HEK293 (cell line): ENCODE measurements around the gene RRBP1.
"Not testable (repeated sequence)": the region's sequence is repeated elsewhere in the genome, so short reads cannot be mapped to it uniquely, and the experiment has no call there.

Experiments used
- CTCF ChIA-PET: fragments of 350-600 bp; formaldehyde crosslinking; extraction: SDS; loops from one replicate; lab custom pipeline; 2021; ENCODE audit warnings: antibody characterized with exemption; lab: Yijun Ruan, JAX
- POLR2A ChIA-PET: fragments of 300-600 bp; formaldehyde crosslinking; extraction: SDS; loops from one replicate; lab custom pipeline; 2020; ENCODE audit warnings: antibody characterized with exemption, inconsistent platforms; lab: Yijun Ruan, JAX
- H3K27ac ChIP-seq: fragments of 200-500 bp; sonication (Bioruptor generic); 2 replicates; pipeline ENCODE4 v1.5.1; 2014; ENCODE audit warnings: low read depth, low read length, control low read depth, inconsistent platforms; ENCODE audit errors: extremely low read depth
- H3K36me3 ChIP-seq, 2 experiments: fragments of 200-500 bp in 1 of 2; sonication (Bioruptor generic) in 1 of 2; 1 replicate in 1 of 2; 2 replicates in 1 of 2; pipeline ENCODE4 v1.5.1; 2014 to 2017; ENCODE audit warnings: inconsistent platforms in 2 of 2, low read length in 2 of 2; ENCODE audit not compliant: control insufficient read depth in 2 of 2, insufficient read depth in 1 of 2
- H3K4me1 ChIP-seq: fragments of 200-500 bp; sonication (Bioruptor generic); 2 replicates; pipeline ENCODE4 v1.5.1; 2014; ENCODE audit warnings: mild to moderate bottlenecking, low read length, inconsistent platforms; ENCODE audit not compliant: control insufficient read depth, insufficient read depth
- H3K4me3 ChIP-seq: 2 replicates; pipeline ENCODE4 v1.5.1; 2011; ENCODE audit warnings: low read depth, mild to moderate bottlenecking, control low read depth, low read length, moderate library complexity
- H3K9me3 ChIP-seq: fragments of 200-500 bp; sonication (Bioruptor generic); 2 replicates; pipeline ENCODE4 v1.5.1; 2014; ENCODE audit warnings: low read depth, low read length, inconsistent platforms; ENCODE audit not compliant: control insufficient read depth, insufficient read depth
- BCL11A ChIP-seq: fragments of 450-650 bp; formaldehyde crosslinking; IDR thresholded peaks from 2 replicates; pipeline ENCODE4 v1.5.1; 2016; ENCODE audit warnings: low read depth, missing biosample characterization, missing genetic modification characterization
- BCL6B ChIP-seq: fragments of 450-650 bp; formaldehyde crosslinking; IDR thresholded peaks from 2 replicates; pipeline ENCODE4 v1.5.1; 2017; ENCODE audit warnings: missing biosample characterization, missing genetic modification characterization
- EGR2 ChIP-seq: fragments of 450-650 bp; formaldehyde crosslinking; IDR thresholded peaks from 2 replicates; pipeline ENCODE4 v1.5.1; 2016; ENCODE audit warnings: low read depth, missing biosample characterization, missing genetic modification characterization
- KLF10 ChIP-seq: fragments of 450-650 bp; IDR thresholded peaks from 2 replicates; pipeline ENCODE4 v1.5.1; 2018; ENCODE audit warnings: missing biosample characterization, mild to moderate bottlenecking, missing genetic modification characterization
- KLF9 ChIP-seq: fragments of 450-650 bp; formaldehyde crosslinking; IDR thresholded peaks from 2 replicates; pipeline ENCODE4 v1.5.1; 2016; ENCODE audit warnings: missing biosample characterization, missing genetic modification characterization, low read depth
- MEIS1 ChIP-seq: sonication (generic); formaldehyde crosslinking; IDR thresholded peaks from 2 replicates; pipeline ENCODE4 v1.8.1; 2022; ENCODE audit warnings: missing genetic modification reagents, mild to moderate bottlenecking, borderline replicate concordance
- SALL2 ChIP-seq: fragments of 450-650 bp; formaldehyde crosslinking; IDR thresholded peaks from 2 replicates; pipeline ENCODE4 v1.5.0; 2017; ENCODE audit warnings: missing biosample characterization, mild to moderate bottlenecking, missing genetic modification characterization, borderline replicate concordance
- SCRT2 ChIP-seq: fragments of 450-650 bp; formaldehyde crosslinking; IDR thresholded peaks from 2 replicates; pipeline ENCODE4 v1.5.1; 2016; ENCODE audit warnings: missing biosample characterization, missing genetic modification characterization
- TRIM28 ChIP-seq: IDR thresholded peaks from 2 replicates; pipeline ENCODE4 v1.6.1; 2011; ENCODE audit warnings: low read length, control low read depth, borderline replicate concordance
- ZBTB8A ChIP-seq: fragments of 450-650 bp; formaldehyde crosslinking; IDR thresholded peaks from 2 replicates; pipeline ENCODE4 v1.5.1; 2016; ENCODE audit warnings: missing biosample characterization, missing genetic modification characterization
- ZNF114 ChIP-seq: fragments of 450-650 bp; formaldehyde crosslinking; IDR thresholded peaks from 2 replicates; pipeline ENCODE4 v1.5.0; 2017; ENCODE audit warnings: missing biosample characterization, missing genetic modification characterization
- ZNF19 ChIP-seq: fragments of 450-650 bp; formaldehyde crosslinking; IDR thresholded peaks from 2 replicates; pipeline ENCODE4; 2016; ENCODE audit warnings: missing biosample characterization, missing genetic modification characterization, low read depth
- ZNF354C ChIP-seq: fragments of 450-650 bp; formaldehyde crosslinking; IDR thresholded peaks from 2 replicates; pipeline ENCODE4 v1.5.1; 2016; ENCODE audit warnings: missing biosample characterization, missing genetic modification characterization, low read depth, borderline replicate concordance
- ZNF394 ChIP-seq: fragments of 450-650 bp; formaldehyde crosslinking; IDR thresholded peaks from 2 replicates; pipeline ENCODE4 v1.5.1; 2016; ENCODE audit warnings: missing biosample characterization, missing genetic modification characterization, mild to moderate bottlenecking, moderate library complexity, borderline replicate concordance
- ZNF530 ChIP-seq: fragments of 450-650 bp; formaldehyde crosslinking; IDR thresholded peaks from 2 replicates; pipeline ENCODE4 v1.5.1; 2016; ENCODE audit warnings: low read depth, missing biosample characterization, missing genetic modification characterization
- ZNF596 ChIP-seq: fragments of 450-650 bp; IDR thresholded peaks from 2 replicates; pipeline ENCODE4 v1.5.0; 2018; ENCODE audit warnings: missing biosample characterization, mild to moderate bottlenecking, missing genetic modification characterization, moderate library complexity
- ZNF626 ChIP-seq: fragments of 450-650 bp; sonication (Bioruptor Pico); formaldehyde crosslinking; IDR thresholded peaks from 2 replicates; pipeline ENCODE4 v1.5.1; 2018; ENCODE audit warnings: missing biosample characterization, missing genetic modification characterization, inconsistent platforms
- ZNF843 ChIP-seq: fragments of 450-650 bp; formaldehyde crosslinking; IDR thresholded peaks from 2 replicates; pipeline ENCODE4 v1.5.1; 2016; ENCODE audit warnings: missing biosample characterization, missing genetic modification characterization
- TF ChIP-seq, protein P1 (sequence below): fragments of 450-650 bp; formaldehyde crosslinking; IDR thresholded peaks from 2 replicates; pipeline ENCODE4 v1.5.1; 2016; ENCODE audit warnings: missing biosample characterization, missing genetic modification characterization
- TF ChIP-seq, protein P2 (sequence below): fragments of 450-650 bp; IDR thresholded peaks from 2 replicates; pipeline ENCODE4 v1.5.1; 2018; ENCODE audit warnings: missing biosample characterization, mild to moderate bottlenecking, missing genetic modification characterization
- TF ChIP-seq, protein P3 (sequence below): fragments of 450-650 bp; formaldehyde crosslinking; IDR thresholded peaks from 2 replicates; pipeline ENCODE4 v1.5.1; 2016; ENCODE audit warnings: missing biosample characterization, missing genetic modification characterization, low read depth

RRBP1 gene

DNA sequence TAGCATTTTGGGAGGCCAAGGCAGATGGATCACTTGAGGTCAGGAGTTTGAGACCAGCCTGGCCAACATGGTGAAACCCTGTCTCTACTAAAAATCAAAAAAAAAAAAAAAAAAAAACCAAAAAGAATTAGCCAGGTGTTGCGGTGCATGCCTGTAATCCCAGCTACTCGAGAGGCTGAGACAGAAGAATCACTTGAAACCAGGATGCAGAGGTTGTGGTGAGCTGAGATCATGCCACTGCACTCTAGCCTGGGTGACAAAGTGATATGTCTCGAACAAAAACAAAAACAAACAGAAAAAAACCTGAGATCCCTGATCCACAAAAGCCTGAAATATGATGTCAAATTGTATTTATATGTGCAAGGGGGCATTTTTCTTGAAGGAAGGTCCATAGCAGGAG is 25.9 kb upstream of the RRBP1 start:
- H3K4me1 ChIP-seq, CTCF ChIA-PET, H3K27ac ChIP-seq, H3K36me3 ChIP-seq, H3K4me3 ChIP-seq, POLR2A ChIA-PET, H3K9me3 ChIP-seq: not testable (repeated sequence)

GRCh38 chr20:17706632-17707031 is 24.6 kb upstream of the RRBP1 start:
- ChIA-PET CTCF (no interaction called here), POLR2A (no interaction called here)
- TF ChIP-seq ZNF354C (tag by site-specific recombination) = no peak
- TF ChIP-seq, protein P1, sequence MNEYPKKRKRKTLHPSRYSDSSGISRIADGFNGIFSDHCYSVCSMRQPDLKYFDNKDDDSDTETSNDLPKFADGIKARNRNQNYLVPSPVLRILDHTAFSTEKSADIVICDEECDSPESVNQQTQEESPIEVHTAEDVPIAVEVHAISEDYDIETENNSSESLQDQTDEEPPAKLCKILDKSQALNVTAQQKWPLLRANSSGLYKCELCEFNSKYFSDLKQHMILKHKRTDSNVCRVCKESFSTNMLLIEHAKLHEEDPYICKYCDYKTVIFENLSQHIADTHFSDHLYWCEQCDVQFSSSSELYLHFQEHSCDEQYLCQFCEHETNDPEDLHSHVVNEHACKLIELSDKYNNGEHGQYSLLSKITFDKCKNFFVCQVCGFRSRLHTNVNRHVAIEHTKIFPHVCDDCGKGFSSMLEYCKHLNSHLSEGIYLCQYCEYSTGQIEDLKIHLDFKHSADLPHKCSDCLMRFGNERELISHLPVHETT (tag by site-specific recombination) = no peak
- TF ChIP-seq ZNF530 (tag by site-specific recombination) = no peak
- TF ChIP-seq ZNF596 (tag by site-specific recombination) = no peak
- no peak for TF ChIP-seq TRIM28
- TF ChIP-seq, protein P2, sequence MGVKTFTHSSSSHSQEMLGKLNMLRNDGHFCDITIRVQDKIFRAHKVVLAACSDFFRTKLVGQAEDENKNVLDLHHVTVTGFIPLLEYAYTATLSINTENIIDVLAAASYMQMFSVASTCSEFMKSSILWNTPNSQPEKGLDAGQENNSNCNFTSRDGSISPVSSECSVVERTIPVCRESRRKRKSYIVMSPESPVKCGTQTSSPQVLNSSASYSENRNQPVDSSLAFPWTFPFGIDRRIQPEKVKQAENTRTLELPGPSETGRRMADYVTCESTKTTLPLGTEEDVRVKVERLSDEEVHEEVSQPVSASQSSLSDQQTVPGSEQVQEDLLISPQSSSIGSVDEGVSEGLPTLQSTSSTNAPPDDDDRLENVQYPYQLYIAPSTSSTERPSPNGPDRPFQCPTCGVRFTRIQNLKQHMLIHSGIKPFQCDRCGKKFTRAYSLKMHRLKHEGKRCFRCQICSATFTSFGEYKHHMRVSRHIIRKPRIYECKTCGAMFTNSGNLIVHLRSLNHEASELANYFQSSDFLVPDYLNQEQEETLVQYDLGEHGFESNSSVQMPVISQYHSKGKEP (tag by site-specific recombination) = no peak
- no peaks in the 10 kb centered on the region for H3K9me3 ChIP-seq
- H3K27ac ChIP-seq = no peak overlapping the region
- H3K4me3 ChIP-seq = no peak overlapping the region
- H3K36me3 ChIP-seq = no peaks in the 10 kb centered on the region
- H3K4me1 ChIP-seq = no peaks in the 10 kb centered on the region

GRCh38 chr20:17705916-17706315 is 23.9 kb upstream of the RRBP1 start:
- ChIA-PET CTCF (no interaction called here), POLR2A (no interaction called here)
- no peaks in the 10 kb centered on the region for H3K36me3 ChIP-seq
- H3K9me3 ChIP-seq = no peaks in the 10 kb centered on the region
- H3K27ac ChIP-seq = no peak overlapping the region
- TF ChIP-seq BCL6B (tag by site-specific recombination) = no peak
- no peak for TF ChIP-seq ZNF19
- no peak for TF ChIP-seq EGR2 (tag by site-specific recombination)
- no peak for TF ChIP-seq SALL2 (tag by site-specific recombination)
- TF ChIP-seq ZNF114 (tag by site-specific recombination) = no peak
- no peak for TF ChIP-seq SCRT2 (tag by site-specific recombination)
- no peaks in the 10 kb centered on the region for H3K4me1 ChIP-seq
- H3K4me3 ChIP-seq = no peak overlapping the region

DNA sequence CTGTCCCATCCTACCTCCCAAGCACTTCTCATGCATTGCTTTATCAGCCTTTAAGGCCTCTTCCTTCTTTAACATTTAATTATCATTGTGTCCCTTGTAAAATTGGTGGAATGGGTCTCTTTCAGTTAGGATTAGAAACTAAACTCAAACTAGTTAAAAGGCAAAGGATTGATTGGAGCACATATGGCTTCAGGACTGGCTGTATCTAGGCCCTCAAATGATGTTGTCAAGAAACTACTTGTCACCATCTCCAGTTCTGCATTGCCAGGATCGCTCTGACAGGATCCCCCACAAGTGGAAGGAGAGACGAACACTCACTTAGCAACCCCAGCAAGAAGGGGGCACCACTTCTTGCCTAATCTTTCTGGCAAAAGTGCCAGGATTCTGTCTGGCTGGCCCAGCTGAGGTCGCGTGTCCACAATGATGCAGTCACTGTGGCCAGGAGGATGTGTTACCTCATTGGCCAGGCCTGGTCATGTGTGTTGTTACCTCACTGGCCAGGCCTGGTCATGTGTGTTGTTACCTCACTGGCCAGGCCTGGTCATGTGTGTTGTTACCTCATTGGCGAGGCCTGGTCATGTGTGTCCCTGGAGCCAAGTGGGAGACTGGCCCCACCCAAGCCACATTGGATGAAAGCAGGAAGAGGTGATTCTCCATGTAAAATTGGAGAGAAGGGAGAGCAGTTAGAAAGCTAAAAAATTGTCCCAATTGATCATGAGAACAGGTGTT is 22.7 kb upstream of the RRBP1 start:
- no peaks in the 10 kb centered on the region for H3K9me3 ChIP-seq
- ChIA-PET POLR2A (no interaction called here), CTCF (no interaction called here)
- no peak overlapping the region for H3K4me3 ChIP-seq
- no peaks in the 10 kb centered on the region for H3K36me3 ChIP-seq
- no peaks in the 10 kb centered on the region for H3K4me1 ChIP-seq
- H3K27ac ChIP-seq = no peak overlapping the region
- TF ChIP-seq ZNF843 (tag by site-specific recombination) (no peak), ZNF626 (no peak), ZNF394 (tag by site-specific recombination) (no peak), KLF10 (no peak), MEIS1 (CRISPR knock-in tag) (no peak), KLF9 (no peak), ZBTB8A (tag by site-specific recombination) (no peak), BCL11A (tag by site-specific recombination) (no peak)
- TF ChIP-seq, protein P3, sequence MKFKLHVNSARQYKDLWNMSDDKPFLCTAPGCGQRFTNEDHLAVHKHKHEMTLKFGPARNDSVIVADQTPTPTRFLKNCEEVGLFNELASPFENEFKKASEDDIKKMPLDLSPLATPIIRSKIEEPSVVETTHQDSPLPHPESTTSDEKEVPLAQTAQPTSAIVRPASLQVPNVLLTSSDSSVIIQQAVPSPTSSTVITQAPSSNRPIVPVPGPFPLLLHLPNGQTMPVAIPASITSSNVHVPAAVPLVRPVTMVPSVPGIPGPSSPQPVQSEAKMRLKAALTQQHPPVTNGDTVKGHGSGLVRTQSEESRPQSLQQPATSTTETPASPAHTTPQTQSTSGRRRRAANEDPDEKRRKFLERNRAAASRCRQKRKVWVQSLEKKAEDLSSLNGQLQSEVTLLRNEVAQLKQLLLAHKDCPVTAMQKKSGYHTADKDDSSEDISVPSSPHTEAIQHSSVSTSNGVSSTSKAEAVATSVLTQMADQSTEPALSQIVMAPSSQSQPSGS (tag by site-specific recombination) = no peak
